ENCODE measurements around the gene AK1. TPM values are rescaled to one million over a fixed set of nuclear protein-coding genes. Genes with fewer than 3 reads are reported as not detected.

The AK1 gene
- total and polyA plus RNA-seq, 5 experiments from 2014 or later = 0.07 to 57.1 (median 26.2) TPM; not detected in 1

DNA sequence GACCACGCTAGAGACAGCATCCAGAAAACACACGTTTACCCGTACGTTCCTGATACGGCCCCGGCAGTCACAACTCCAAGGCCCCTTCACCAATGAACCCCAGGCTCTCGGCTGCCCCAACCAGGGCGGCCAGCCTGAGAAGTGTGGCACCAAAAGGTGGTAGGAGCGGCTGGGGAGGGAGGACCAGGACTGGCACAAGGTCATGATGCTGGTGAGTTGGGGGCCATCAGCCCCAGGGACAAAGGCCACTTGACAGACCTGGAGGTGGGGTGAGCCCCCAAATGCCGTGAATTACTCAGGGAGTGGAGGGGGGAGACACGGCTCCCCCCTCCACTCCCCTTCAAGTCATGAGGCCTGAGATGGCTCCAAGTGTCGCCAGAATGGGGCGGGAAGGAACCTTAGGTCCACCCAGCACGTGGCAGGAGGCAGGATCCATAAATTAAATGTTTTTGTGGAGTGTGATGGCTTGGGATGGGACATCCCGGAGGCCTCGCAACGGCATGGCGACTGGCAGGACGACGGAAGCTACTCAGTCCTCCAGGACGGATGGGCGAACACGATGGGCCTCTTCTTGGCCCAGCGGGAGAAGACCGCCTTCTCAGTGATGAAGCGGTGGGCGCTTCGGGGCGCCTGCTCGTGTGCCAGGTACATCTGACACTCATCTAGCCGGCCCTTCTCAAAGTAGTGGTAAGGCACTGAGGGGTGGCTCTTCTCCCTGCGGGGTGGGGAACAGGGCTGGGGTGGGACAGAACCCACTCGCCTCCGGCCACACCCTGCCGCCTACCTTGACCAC lies 30.6 kb upstream of the AK1 start:
- peaks cover 5 to 35% (median 7%) of the 10 kb centered on the region in 3 donors for H3K36me3 Mint-ChIP-seq
- POLR2A ChIA-PET = interaction anchor here (0.7 to 17.2 kb wide), 3 partner anchors 10 to 26 kb away, joined by 3 to 328 read pairs (median 15); partner anchors contain the start of gene ST6GALNAC4

GRCh38 chr9:127905788-127906191 lies 28.3 kb upstream of the AK1 start:
- POLR2A ChIA-PET = interaction anchor here (0.6 to 17.2 kb wide), 31 partner anchors 8 to 841 kb away, joined by 3 to 328 read pairs (median 4); partner anchors contain the start of genes CDK9, FPGS, PIP5KL1 and SH2D3C
- peaks cover 22 to 65% (median 53%) of the 10 kb centered on the region in 4 donors for H3K4me1 Mint-ChIP-seq

More for the DNA sequence above, 30.6 kb upstream of the AK1 start:
- H3K4me3 Mint-ChIP-seq = peak overlapping the region in 1 of 10 donors; percentile 16
- peaks cover 30 to 66% (median 55%) of the 10 kb centered on the region in 4 donors for H3K4me1 Mint-ChIP-seq
- DNase-seq (peak in 1 of 10 donors; percentile 61), ATAC-seq (no peak)
- H3K27ac Mint-ChIP-seq = peak overlapping the region; percentile 88 to 100 (median 100)
- H3K9me3 Mint-ChIP-seq = no peaks in the 10 kb centered on the region
- H3K27me3 Mint-ChIP-seq = no peaks in the 10 kb centered on the region

DNA sequence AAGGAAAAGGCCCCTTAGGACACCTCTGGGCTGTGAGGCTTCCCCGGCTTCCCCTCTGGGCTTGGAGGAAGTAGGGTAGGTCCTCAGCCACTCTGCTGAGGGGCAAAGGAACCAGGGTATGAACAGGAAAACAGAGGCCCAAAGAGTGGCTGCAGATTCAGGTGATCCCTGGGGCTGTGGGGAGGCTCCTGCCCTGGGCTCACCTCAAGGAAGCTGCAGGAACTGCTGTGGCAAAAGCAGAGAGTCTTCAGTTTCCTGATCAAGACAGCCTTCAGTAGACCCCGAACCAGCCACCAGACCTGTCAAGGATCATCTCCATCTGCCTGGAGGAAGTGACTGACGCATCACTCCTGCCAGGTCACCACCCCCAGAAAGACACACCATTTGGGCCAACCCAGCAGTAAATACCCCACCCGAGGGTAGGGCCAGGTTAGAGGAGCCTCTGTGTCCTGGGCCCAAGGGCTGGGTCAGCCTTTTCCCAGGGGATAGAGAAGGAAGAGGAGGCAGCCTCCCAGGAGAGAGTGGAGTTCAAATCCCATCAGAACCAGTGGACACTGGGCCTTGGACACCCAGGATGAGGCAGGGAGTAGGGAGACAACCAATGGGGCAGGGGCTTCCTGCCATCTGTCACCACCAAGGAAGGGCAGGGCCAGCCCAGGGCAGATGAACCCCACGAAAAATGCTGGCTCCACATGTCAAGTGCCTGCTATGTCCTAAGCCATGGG lies 27.7 kb upstream of the AK1 start:
- Mint-ChIP-seq H3K4me1 (peaks cover 19 to 61% (median 51%) of the 10 kb centered on the region in 4 donors), H3K27me3 (no peaks in the 10 kb centered on the region), H3K4me3 (peak overlapping the region; percentile 82 to 99 (median 95)), H3K36me3 (peaks cover 0 to 11% (median 0%) of the 10 kb centered on the region in 3 donors), H3K27ac (peak overlapping the region; percentile 98 to 100 (median 100)), H3K9me3 (no peaks in the 10 kb centered on the region)
- ATAC-seq = peak; percentile 48 to 62
- POLR2A ChIA-PET = interaction anchor here (0.6 to 17.2 kb wide), 29 partner anchors 7 to 350 kb away, joined by 3 to 328 read pairs (median 5); partner anchors contain the start of genes CDK9, FPGS, PIP5KL1 and SH2D3C
- peak; percentile 41 to 80 (median 63) for DNase-seq

More at GRCh38 chr9:127905788-127906191, 28.3 kb upstream of the AK1 start:
- Mint-ChIP-seq H3K27me3 (no peaks in the 10 kb centered on the region), H3K36me3 (peaks cover 0 to 16% (median 2%) of the 10 kb centered on the region in 3 donors), H3K4me3 (peak overlapping the region; percentile 82 to 99 (median 95)), H3K9me3 (no peaks in the 10 kb centered on the region), H3K27ac (peak overlapping the region; percentile 98 to 100 (median 100))
- peak; percentile 66 to 74 for ATAC-seq
- peak; percentile 68 to 84 (median 74) for DNase-seq

DNA sequence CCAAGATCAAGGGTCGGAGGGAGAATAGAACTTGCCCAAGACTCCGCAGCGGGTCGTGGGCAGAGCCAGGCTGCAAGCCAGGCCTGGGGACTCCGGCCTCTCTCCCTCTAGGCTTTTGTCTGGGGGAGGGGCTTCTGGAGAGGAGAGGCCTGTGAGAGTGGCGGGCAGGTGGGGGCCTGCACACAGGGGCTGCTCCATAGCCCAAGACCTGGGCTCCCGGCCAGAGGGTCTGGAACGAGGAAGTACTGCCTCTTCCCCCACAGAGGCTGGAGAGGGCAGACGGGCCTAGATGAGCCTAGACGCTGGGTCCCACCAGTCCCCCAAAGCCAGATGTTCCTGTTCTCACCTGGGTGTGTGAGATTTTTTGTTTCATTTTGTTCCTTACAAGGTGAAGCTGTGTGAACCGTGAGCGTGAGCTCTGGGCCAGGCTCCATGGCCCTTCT lies 27.1 kb upstream of the AK1 start:
- ATAC-seq (peak; percentile 0 to 4), DNase-seq (peak in 1 of 10 donors; percentile 61)
- Mint-ChIP-seq H3K27ac (peak overlapping the region; percentile 98 to 100 (median 100)), H3K9me3 (no peaks in the 10 kb centered on the region), H3K4me1 (peaks cover 19 to 65% (median 54%) of the 10 kb centered on the region in 4 donors), H3K27me3 (no peaks in the 10 kb centered on the region), H3K36me3 (peaks cover 0 to 9% (median 0%) of the 10 kb centered on the region in 3 donors), H3K4me3 (peak overlapping the region; percentile 82 to 99 (median 95))
- POLR2A ChIA-PET = interaction anchor here (0.6 to 17.2 kb wide), 11 partner anchors 10 to 170 kb away, joined by 3 to 328 read pairs (median 6); partner anchors contain the start of genes CDK9, SH2D3C, ST6GALNAC4 and TOR2A

- H3K9me3 Mint-ChIP-seq = no peaks in the 10 kb centered on the region
- DNase-seq = peak; percentile 39 to 85 (median 54)
- peak overlapping the region; percentile 98 to 100 (median 100) for H3K27ac Mint-ChIP-seq
- ATAC-seq = peak in 1 of 2 donors; percentile 1
- no peaks in the 10 kb centered on the region for H3K27me3 Mint-ChIP-seq
- H3K4me3 Mint-ChIP-seq = peak overlapping the region; percentile 82 to 99 (median 95)
- H3K36me3 Mint-ChIP-seq = peaks cover 0 to 8% (median 0%) of the 10 kb centered on the region in 3 donors
- H3K4me1 Mint-ChIP-seq = peaks cover 19 to 64% (median 54%) of the 10 kb centered on the region in 4 donors
- POLR2A ChIA-PET = interaction anchor here (0.6 to 17.2 kb wide), 11 partner anchors 9 to 667 kb away, joined by 3 to 328 read pairs (median 6); partner anchors contain the start of genes CDK9, SH2D3C, ST6GALNAC4 and TOR2A
Observed at GRCh38 chr9:127903557-127904475, 26.3 kb upstream of the AK1 start.

- peak within 1 kb of the TSS; percentile 80 to 94 (median 88) for H3K27ac Mint-ChIP-seq
- peaks cover 12 to 27% (median 26%) of the 10 kb centered on the region in 3 donors for H3K36me3 Mint-ChIP-seq
- DNase-seq = peak in 9 of 10 donors; percentile 30 to 75 (median 60)
- peaks cover 0 to 20% (median 8%) of the 10 kb centered on the region in 9 donors for H3K9me3 Mint-ChIP-seq
- peak within 1 kb of the TSS; percentile 79 to 93 (median 88) for H3K4me3 Mint-ChIP-seq
- ATAC-seq = peak; percentile 73 to 79
- no peaks in the 10 kb centered on the region for H3K27me3 Mint-ChIP-seq
- POLR2A ChIA-PET = interaction anchor here (0.7 to 17.2 kb wide), 10 partner anchors 8 to 165 kb away, joined by 3 to 328 read pairs (median 4); partner anchors contain the start of genes CDK9, ST6GALNAC4 and TOR2A
- H3K4me1 Mint-ChIP-seq = peaks cover 17 to 46% (median 42%) of the 10 kb centered on the region in 4 donors
Observed at GRCh38 chr9:127899128-127899943, 21.9 kb upstream of the AK1 start, which contains the start of gene ST6GALNAC6. Gene ST6GALNAC6, minus strand, starts transcription at chr9:127899603. Its CDS starts 1,622 bp downstream, at chr9:127897981.

DNA sequence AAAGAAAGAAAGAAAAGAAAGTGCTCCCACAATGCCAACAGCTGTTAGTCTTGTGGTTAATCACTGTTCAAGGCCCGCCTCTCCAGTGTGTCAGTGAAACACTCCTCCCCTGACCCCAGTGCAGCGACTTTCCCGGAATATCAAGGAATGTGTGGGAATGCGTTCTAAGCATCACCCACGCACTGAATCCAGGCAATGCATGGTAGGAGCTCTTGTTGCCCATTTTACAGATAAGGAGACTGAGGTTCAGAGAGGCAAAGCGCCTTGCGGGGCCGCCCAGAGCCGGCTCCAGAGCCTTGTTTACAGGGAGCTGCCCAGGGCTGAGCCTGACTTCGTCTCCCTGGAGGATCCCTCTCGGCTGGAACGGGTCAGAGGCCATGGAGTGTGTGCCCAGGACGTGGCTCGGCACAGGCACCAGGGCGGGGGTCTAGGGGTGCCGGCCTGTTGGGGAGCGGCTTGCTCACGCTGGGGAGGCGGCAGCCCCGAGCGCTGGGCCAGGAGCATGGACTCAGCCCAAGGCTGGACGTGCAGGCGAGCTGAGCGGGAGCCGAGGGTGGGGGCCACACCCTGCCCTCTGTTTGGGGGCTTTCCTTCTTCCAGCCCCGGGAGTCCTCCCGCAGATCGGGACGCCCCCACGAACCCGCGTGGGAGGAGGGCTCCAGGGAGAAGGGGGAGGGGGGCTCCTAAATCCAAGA lies 21.1 kb upstream of the AK1 start:
- peak; percentile 18 to 20 for ATAC-seq
- peak overlapping the region; percentile 80 to 93 (median 88) for H3K27ac Mint-ChIP-seq
- H3K9me3 Mint-ChIP-seq = peaks cover 0 to 26% (median 8%) of the 10 kb centered on the region in 9 donors
- H3K27me3 Mint-ChIP-seq = no peaks in the 10 kb centered on the region
- peaks cover 11 to 40% (median 35%) of the 10 kb centered on the region in 4 donors for H3K4me1 Mint-ChIP-seq
- peak in 2 of 10 donors; percentile 27 to 28 for DNase-seq
- H3K4me3 Mint-ChIP-seq = peak overlapping the region; percentile 79 to 93 (median 88)
- POLR2A ChIA-PET = interaction anchor here (0.7 to 17.2 kb wide), 11 partner anchors 8 to 183 kb away, joined by 3 to 328 read pairs (median 4); partner anchors contain the start of genes AK1, CDK9, PTRH1 and ST6GALNAC4
- H3K36me3 Mint-ChIP-seq = peaks cover 19 to 35% (median 34%) of the 10 kb centered on the region in 3 donors

DNA sequence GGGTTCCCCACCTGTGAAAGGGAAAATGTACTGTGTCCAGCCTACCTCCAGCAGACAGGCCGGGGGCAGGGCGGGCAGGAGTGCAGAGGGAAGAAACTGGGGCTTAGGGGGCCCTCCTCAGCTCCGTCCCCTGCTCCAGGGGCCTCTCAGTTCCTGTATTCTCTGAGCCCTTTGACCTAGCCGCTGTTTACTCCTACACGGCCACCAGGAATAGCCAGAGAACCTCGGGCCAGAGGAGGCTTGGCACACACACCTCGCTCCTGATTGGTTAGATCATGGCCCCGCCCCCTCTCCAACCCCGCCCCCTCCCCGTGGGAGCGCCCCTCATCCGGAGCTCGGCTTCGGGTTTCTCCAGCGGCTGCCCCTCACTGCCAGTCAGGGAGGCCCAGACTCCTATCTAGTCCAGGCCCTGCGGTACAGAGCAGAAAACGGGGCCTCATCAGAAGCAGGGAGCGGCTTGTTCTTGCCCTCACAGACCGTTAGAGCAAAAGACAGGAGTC lies 19.8 kb upstream of the AK1 start:
- Mint-ChIP-seq H3K9me3 (peaks cover 0 to 39% (median 8%) of the 10 kb centered on the region in 9 donors), H3K4me1 (peaks cover 10 to 38% (median 27%) of the 10 kb centered on the region in 4 donors), H3K36me3 (peaks cover 31 to 48% (median 46%) of the 10 kb centered on the region in 3 donors), H3K27ac (peak overlapping the region in 8 of 10 donors; percentile 41 to 89 (median 85)), H3K27me3 (no peaks in the 10 kb centered on the region), H3K4me3 (peak overlapping the region in 7 of 10 donors; percentile 32 to 91 (median 71))
- DNase-seq (peak in 3 of 10 donors; percentile 25 to 51 (median 28)), ATAC-seq (peak; percentile 22 to 44)
- POLR2A ChIA-PET = interaction anchor here (0.7 to 17.2 kb wide), 6 partner anchors 10 to 78 kb away, joined by 3 to 328 read pairs (median 4); partner anchors contain the start of gene ST6GALNAC4

Measured in naive thymus-derived CD8-positive, alpha-beta T cell (primary cell).